NCI-H2171 (cell line): Measurements from ENCODE around the gene OGA.

Experiments used
- DNase-seq: peaks from one replicate; lab custom pipeline; 2025; lab: John Stamatoyannopoulos, UW

OGA gene

GRCh38 chr10:101818119-101818871 is at the start of gene OGA:
OGA (minus strand) TSS chr10:101818444; CDS start chr10:101818022, 422 bp downstream.
- peak; percentile 90 for DNase-seq

- DNase-seq: no peak
Observed at GRCh38 chr10:101867931-101868330, 49.7 kb upstream of the OGA start.

- no peak for DNase-seq
Observed at GRCh38 chr10:101859530-101859929, 41.3 kb upstream of the OGA start.

GRCh38 chr10:101858723-101859500 is 40.7 kb upstream of the OGA start:
- DNase-seq: no peak

- no peak for DNase-seq
Observed at GRCh38 chr10:101857802-101858476, 39.7 kb upstream of the OGA start.

- no peak for DNase-seq
Observed at GRCh38 chr10:101856626-101857025, 38.4 kb upstream of the OGA start.

- no peak for DNase-seq
Observed at GRCh38 chr10:101851411-101852116, 33.3 kb upstream of the OGA start.

GRCh38 chr10:101850749-101851148 is 32.5 kb upstream of the OGA start:
- no peak for DNase-seq

- no peak for DNase-seq
Observed at GRCh38 chr10:101848894-101849351, 30.7 kb upstream of the OGA start.

GRCh38 chr10:101848408-101848807 is 30.2 kb upstream of the OGA start:
- DNase-seq: no peak

- peak; percentile 39 for DNase-seq
Observed at GRCh38 chr10:101845893-101846292, 27.6 kb upstream of the OGA start.

- no peak for DNase-seq
Observed at GRCh38 chr10:101843032-101844021, 25.1 kb upstream of the OGA start, which contains the start of gene KCNIP2. KCNIP2 (minus strand) TSS chr10:101843800; CDS start chr10:101843568, 232 bp downstream.

- no peak for DNase-seq
Observed at GRCh38 chr10:101841826-101842225, 23.6 kb upstream of the OGA start.

GRCh38 chr10:101840741-101841453 is 22.7 kb upstream of the OGA start:
- DNase-seq: peak; percentile 30

- DNase-seq: peak; percentile 14
Observed at GRCh38 chr10:101840102-101840684, 21.9 kb upstream of the OGA start.

GRCh38 chr10:101839416-101840063 is 21.3 kb upstream of the OGA start:
- DNase-seq: peak; percentile 32

GRCh38 chr10:101839002-101839401 is 20.8 kb upstream of the OGA start:
- no peak for DNase-seq

- DNase-seq: no peak
Observed at GRCh38 chr10:101838416-101838970, 20.2 kb upstream of the OGA start.

GRCh38 chr10:101837748-101838147 is 19.5 kb upstream of the OGA start:
- DNase-seq: no peak
